SK-N-SH treated with all-trans-retinoic acid at 6 μM for 48 hours (cell line): ENCODE results near the gene RADIL.

ENCODE experiments used
- CREB5 ChIP-seq: fragments of 250-450 bp; sonication (Bioruptor Pico); IDR thresholded peaks from 2 replicates; pipeline ENCODE4 v1.5.1; 2020; ENCODE audit warnings: low read depth, mild to moderate bottlenecking, moderate library complexity
- ESRRG ChIP-seq: fragments of 250-450 bp; sonication (Bioruptor Pico); IDR thresholded peaks from 2 replicates; pipeline ENCODE4 v1.6.1; 2021; ENCODE audit warnings: mild to moderate bottlenecking
- GLIS3 ChIP-seq: fragments of 250-450 bp; sonication (Bioruptor Pico); IDR thresholded peaks from 2 replicates; pipeline ENCODE4 v1.5.0; 2020; ENCODE audit warnings: mild to moderate bottlenecking, moderate library complexity
- PATZ1 ChIP-seq: fragments of 250-450 bp; sonication (Bioruptor Pico); IDR thresholded peaks from 2 replicates; pipeline ENCODE4 v1.8.0; 2020; ENCODE audit warnings: mild to moderate bottlenecking, moderate library complexity, borderline replicate concordance
- POU6F1 ChIP-seq: fragments of 250-450 bp; sonication (Bioruptor Pico); IDR thresholded peaks from 2 replicates; pipeline ENCODE4 v1.8.0; 2021; ENCODE audit warnings: low read depth, mild to moderate bottlenecking, moderate library complexity, borderline replicate concordance
- RARB ChIP-seq: fragments of 250-450 bp; sonication (Bioruptor Pico); IDR thresholded peaks from 2 replicates; pipeline ENCODE4 v1.8.0; 2021; ENCODE audit warnings: mild to moderate bottlenecking, moderate library complexity
- SNAI2 ChIP-seq: fragments of 250-450 bp; sonication (Bioruptor Pico); IDR thresholded peaks from 2 replicates; pipeline ENCODE4 v1.5.0; 2020; ENCODE audit warnings: mild to moderate bottlenecking, moderate library complexity
- TCF4 ChIP-seq: fragments of 250-450 bp; sonication (Bioruptor Pico); IDR thresholded peaks from 2 replicates; pipeline ENCODE4 v1.8.0; 2021; ENCODE audit warnings: mild to moderate bottlenecking, moderate library complexity, borderline replicate concordance
- ZFP3 ChIP-seq: fragments of 250-450 bp; sonication (Bioruptor Pico); IDR thresholded peaks from 2 replicates; pipeline ENCODE4 v1.5.0; 2020; ENCODE audit warnings: mild to moderate bottlenecking, moderate library complexity
- ZNF70 ChIP-seq: fragments of 450-650 bp; formaldehyde crosslinking; IDR thresholded peaks from 2 replicates; pipeline ENCODE4 v1.5.0; 2020; ENCODE audit warnings: mild to moderate bottlenecking, moderate library complexity
- ZNF8 ChIP-seq: fragments of 450-650 bp; formaldehyde crosslinking; IDR thresholded peaks from 2 replicates; pipeline ENCODE4 v1.5.0; 2020; ENCODE audit warnings: mild to moderate bottlenecking, moderate library complexity

- TF ChIP-seq TCF4 (no peak), SNAI2 (no peak), POU6F1 (CRISPR knock-in tag) (no peak), ZFP3 (CRISPR knock-in tag) (no peak), CREB5 (CRISPR knock-in tag) (no peak), GLIS3 (no peak), PATZ1 (CRISPR knock-in tag) (no peak), ZNF70 (CRISPR knock-in tag) (no peak), ESRRG (CRISPR knock-in tag) (no peak), RARB (CRISPR knock-in tag) (no peak), ZNF8 (CRISPR knock-in tag) (no peak)
Measured at GRCh38 chr7:4919969-4920766, 36.7 kb upstream of the RADIL start.
